Stimulated activated CD4-positive, alpha-beta T cell treated with anti-CD3 and anti-CD28 coated beads, Interleukin-15, amount 100 ng/mL, for 24 hours (primary cell): ENCODE results near the gene PSMC3.

Source experiments
- DNase-seq: peaks from one replicate; pipeline ENCODE4 v3.0.0-alpha.2; 2020

PSMC3 gene

DNA sequence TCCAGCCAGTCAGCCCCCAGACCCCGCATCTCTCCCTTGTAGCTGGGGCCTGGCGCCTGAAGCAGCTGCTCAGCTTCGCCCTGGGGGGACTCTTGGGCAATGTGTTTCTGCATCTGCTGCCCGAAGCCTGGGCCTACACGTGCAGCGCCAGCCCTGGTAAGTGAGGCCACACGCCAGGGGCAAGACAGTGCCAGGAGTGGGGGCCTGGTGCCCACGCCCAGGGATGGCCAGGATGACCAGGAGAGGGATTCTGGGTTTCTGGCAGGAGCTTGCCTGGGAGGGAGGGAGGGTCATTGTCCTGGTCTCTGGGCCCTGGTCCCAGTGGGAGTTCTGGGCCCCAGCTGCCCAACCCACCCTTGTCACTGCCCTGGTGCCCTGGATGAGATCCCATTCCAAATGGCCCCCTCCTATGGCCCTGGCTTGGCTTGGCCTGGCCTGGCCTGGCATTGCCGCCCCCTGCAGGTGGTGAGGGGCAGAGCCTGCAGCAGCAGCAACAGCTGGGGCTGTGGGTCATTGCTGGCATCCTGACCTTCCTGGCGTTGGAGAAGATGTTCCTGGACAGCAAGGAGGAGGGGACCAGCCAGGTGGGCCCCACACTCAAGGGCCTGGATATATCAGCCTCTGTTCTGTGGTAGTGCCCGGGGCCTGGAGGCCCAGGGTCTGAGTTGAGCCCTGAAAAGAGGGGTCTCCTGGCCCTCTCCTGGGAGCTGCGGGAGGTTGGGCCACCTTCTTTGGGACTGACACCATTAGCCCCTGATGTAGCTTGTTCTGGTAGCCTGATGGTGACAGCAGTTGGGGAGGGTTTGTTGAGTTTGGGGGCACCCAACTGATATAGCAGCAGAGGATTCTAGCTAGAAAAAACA, 14.1 kb downstream of the PSMC3 start:
- peak; percentile 75 for DNase-seq

DNA sequence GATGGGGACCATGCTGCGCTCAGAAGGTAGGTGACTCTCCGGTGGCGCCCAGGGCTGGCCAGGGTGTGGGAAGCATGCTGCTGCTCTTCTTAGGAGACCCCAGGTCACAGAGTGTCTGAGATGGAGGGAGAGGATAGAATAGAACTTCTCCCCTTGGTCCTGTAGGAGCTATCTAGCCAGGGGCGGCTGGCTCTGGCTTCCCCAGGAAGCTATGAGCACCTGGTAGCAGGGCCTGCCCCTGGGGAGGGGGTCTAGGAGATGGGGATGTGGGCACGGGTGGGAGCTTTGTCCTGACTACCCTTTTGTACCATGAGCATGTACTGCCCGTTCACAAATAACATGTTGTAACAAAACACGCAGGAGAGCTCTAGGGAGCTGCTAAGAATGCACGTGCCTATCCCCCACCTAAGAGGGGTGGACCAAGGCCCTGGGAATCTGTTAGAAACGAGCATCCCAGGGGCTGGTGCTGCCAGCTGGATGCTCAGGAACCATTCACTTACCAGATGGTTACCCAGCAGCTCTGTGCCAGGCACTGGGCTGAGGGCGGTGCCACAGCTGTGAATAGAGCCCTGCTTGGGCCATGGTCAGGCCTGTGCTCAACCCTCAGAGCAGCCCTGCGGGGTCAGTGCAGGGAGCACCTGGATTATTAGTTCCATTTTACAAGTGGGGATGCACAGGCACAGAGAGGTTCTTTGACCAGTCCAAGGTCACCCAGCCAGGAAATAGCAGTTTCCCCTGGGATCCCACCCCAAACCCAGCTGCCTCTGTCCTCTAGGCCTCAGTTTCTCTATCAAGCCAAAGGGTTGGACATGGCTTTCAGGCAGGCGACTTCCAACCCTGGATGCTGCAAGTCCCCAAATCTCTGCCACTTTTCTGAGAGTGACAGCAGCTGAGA, 15.6 kb downstream of the PSMC3 start:
- DNase-seq: no peak

DNA sequence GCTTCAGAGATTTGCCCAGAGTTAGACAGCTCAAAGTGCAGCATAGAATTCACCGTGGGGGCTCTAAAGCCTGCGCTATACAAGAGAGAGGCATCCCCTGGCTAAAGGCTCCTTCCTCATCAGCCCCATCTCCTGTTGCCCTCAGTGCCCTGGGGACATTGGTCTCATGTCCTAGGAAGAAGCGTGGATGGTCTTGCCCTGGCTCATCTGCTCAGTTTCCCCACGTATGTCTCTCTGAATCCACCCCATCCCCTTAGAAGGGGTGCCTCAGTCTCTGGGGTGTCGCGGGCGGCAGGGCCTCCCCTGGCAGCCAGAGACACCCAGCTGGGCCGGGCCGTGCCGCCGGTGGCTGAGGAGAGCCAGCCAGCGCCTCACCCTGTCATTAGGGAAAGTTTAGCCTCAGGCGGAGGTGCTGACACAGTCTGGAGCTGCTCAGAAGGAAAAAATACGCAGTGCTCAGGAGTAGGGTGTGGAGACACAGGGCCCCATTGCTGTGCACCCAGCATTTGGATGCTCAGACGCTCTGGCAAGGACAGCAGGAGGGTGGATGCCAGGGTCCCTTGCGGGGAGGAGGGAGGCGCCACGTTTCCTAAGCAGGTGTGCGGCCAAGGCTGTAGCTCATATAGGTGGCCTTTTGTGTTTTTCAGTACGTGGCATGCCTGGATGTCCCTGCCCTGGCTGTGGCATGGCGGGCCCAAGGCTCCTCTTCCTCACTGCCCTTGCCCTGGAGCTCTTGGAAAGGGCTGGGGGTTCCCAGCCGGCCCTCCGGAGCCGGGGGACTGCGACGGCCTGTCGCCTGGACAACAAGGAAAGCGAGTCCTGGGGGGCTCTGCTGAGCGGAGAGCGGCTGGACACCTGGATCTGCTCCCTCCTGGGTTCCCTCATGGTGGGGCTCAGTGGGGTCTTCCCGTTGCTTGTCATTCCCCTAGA, 16.5 kb downstream of the PSMC3 start:
- no peak for DNase-seq

DNA sequence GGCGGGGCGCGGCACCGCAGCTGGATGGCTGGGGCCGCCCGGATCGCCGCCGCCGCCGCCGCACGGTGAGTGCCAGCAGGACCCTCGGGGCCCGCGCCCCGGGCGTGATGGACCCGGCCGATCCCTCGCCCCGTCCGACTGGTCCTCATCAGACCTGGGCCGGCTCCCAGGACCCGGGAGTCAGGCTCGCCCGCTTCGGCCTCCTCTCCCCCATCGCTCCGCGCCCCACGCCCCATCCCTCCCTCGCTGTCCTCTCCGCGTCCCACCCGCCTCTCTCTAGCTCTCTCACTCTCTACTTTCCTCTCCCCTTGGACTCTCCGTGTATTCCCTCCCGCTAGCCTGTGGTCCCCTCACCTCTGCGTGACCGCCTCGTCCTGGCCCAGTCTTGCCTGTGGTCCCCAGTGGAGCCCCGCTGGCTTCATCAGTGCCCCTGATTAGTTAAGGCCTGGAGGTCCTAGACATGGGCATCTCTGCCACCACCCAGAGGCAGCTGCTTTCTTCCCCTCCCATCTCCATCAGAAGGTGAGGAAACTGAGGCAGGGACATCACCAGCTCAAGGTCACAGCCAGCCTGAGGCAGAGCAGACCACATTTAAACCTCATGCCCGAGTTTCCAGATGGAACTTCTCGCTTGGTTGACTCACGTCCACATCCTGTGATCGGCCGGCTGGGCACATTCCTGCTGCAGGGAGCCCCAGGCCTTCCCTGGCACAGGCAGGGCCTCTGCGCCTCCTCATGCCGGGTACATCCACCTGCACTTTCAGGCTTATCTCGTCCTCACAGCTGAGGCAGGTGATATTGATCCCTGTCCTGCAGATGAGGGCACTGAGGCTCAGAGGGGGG, 17.4 kb downstream of the PSMC3 start:
- DNase-seq: no peak

DNA sequence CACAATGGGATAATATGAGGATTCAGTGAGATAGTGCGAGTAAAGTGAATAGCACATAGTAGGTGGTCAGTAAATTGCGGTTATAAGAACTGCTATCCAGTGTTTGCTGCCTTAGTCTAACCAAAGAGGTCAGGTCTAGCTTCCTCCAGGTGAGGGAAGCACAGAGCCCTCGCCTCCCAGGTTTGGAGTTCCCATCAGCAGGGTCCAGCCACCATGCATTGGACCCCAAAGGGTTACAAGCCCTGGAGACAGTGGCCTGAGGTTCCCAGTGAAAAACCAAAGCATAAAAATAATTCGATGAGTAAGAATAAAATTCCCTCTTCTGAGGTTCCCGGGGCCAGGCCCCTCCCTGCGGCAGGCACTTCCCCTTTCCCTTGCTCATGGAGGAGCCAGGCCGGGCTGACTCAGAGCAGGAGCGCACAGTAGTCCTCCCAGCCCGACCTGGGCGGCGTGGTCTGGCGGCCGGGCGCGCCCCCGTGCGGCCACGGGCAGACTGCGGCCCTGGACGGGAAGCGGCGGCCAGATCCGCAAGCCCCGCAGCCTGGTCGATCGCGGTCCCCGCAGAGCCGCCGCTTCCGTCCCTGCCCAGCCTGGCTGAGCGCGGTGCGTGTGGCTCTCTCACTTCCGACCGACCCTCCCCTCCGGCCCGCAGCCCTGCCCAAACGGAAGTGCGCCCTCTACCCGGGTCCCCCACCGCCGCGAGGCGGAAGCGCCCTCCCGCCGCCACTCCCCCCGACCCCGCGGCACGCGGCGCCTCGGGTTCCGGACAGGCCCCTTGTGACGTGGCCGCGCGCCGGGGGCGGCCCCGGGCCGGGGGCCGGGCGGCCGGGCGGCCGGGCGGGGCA, 18.3 kb downstream of the PSMC3 start, which contains the start of gene SLC39A13:
Gene SLC39A13, plus strand, starts transcription at position 845 of the 845 bp plus-strand sequence. CDS start 1,505 bp downstream, outside the sequence.
- DNase-seq: peak; percentile 95

DNA sequence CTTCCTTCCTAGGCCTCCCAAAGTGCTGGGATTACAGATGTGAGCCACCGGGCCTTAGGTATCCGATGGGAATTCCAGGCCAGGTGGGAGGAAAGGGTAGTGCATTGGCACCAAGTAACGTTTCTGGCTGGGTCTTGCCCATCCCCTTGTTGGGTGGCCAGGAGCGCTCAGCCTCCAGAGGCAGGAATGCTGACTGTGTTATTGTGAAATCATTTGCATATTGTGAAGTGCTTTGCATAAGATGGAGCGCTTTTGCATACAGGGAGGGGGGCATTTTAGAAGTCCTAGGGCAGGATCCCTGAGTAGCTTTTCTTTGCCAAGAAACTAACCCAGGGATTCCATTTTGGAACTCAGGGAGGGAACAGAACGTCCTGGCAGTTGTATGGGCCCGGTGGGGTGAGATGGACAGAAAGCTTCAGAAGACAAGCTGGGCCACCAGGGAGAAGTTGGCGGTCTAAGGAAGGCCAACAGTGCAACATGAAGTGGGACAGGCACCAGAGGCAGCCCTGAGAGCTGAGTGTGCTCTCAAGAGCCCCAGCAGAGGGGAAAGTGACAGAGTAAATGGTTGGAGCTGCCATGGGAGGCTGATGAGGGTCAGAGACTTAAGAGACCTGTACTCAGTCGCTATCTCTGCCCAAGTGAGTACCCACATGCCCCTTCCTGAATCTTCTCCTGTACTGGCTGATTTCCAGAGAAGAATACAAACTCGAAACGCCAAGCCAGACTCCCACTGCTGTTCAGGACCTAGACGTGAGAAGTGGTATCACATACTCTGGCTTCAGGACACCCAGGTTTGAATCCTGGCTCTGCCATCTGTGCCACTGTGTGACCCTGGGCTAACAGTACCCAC, 19.1 kb downstream of the PSMC3 start:
- DNase-seq: no peak

DNA sequence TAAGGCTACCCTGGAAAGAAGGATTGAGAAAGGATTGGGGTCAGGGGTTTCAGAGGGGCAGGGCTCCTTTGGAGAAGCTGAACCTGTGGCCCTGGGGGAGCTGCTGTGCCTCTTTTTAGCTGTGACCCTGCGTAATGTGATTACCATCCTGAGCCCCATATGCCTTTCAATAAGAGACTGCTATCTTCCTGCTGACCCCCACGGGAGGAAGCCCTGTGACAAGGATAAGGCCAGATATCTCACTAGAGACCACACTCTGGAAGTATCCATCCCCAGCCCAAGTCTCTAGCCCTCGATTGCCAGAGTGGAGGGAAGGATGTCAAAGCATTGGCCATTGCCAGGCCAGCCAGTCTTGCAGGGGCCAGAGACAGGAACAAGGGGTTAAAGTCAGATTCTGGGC, 22.7 kb downstream of the PSMC3 start:
- no peak for DNase-seq

DNA sequence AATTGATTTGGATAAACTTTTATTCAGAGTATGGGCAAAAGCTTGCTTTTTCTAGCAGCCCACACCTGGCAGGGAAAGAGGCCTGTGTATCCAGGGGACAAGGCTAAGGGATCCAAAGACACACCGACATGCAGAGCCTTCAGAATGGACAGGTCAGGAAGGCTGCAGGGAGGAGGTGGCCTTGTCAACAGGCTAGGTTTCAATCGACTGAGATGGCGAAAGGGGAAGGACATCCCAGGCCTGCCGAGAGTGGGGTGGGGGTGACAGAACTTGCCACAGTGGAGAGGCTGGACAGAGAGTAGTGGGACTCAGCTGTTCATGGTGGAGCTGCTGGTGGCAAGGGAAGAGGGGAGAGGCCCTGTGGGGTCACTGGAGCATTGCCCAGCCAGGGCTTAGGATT, 23.1 kb downstream of the PSMC3 start:
- DNase-seq: no peak

DNA sequence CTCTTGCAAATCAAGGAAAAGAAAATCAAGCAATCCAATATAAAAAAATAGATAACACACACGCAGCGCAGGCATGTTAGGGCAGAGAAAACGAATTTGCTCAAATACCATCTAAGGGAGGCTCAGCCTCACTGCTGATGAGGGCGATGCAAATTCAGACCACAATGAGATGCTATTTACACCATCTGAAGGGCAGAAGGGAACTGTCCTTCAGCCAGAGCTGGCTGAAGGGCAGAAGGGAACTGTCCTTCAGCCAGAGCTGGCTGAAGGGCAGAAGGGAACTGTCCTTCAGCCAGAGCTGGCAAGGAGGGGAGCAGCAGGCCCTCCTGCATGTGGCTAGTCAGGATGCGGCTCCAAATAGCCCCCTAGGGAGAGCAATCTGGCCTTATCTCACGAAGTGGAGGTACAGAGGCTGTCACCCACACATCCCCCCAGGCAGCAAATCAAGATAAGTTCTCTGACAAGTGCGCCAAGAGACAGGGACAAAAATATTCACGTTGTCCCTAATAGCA, 25.4 kb downstream of the PSMC3 start:
- no peak for DNase-seq

DNA sequence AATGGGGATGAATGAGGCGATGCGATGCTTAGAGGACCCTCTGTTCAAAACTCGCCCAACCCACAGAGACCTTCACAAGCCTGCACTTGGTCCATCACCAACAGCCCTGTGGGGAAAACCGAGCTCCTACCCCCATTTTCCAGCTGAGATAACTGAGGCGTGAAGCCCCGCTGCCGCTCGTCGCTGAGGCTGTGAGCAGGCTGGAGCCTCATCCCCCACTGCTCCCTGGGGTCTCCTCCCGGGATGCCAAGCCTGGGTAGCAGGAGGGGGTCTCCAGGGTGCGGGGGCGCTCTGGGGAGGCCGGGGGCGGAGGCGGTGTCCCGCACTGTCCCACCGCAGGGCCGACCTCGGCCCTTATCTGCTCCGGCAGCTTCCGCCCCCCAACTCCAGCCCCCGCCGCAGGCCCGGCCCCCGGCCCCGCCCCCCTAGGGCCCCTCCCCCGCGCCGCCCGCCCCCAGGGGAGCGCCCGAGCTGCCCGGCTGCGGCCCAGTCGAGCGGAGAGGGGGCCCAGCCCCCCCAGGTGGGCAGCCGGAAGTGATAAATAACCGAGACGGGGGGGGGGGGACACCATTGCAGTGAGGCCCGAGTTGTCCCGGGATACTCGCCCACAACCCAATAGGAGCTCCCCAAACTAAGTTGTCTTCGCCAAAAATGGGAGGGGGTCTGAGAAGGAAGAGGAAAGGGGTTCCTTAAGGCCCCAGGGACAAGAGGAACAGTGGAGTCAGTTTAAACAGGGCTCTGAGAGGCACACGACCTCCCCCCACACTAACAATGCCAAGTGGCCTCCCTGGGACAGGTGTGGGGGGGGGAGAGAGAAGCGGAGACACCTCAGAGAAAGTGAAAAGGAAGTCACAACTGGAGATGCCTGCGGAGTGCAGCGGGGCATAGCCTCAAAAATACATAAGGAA, 26.1 kb downstream of the PSMC3 start:
- DNase-seq: no peak

DNA sequence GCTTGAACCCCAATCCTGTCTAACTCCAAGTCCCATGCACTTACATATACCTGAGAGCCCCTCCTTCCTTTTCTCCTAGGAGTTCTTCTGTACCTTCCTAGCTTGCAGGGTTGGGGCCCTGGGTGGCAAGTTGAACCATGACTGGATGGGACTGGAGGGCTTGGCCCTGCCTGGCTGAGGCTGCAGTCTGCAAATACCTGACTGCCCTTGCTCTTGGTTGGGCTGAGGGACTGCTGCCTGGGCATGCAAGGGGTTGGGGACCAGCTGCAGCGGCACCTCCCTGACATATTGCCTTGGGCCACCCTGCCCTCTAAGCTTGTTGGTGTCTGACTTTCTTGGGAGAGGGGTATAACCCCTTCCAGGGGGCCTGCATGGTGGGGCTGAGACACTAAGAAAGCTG, 27.7 kb downstream of the PSMC3 start:
- no peak for DNase-seq

DNA sequence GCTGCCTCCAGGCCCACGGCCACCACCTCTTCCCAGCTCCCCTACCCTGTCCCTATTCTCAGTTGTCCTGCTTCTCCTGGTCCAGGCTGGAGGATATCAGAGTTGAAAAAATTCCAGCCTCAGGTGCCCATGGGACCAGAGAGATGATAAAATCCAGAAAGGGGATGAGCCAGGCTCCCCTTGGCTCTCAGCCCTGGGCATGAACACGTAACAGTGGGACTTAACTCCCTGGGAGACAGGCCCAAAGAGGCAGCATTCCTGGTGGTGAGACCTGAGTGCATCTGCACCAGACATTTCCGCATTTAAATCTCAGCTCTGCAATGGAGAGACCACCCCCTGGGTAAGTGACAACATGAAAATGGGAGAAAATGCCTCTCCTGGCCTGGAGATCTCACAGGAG, 28.2 kb downstream of the PSMC3 start:
- no peak for DNase-seq

DNA sequence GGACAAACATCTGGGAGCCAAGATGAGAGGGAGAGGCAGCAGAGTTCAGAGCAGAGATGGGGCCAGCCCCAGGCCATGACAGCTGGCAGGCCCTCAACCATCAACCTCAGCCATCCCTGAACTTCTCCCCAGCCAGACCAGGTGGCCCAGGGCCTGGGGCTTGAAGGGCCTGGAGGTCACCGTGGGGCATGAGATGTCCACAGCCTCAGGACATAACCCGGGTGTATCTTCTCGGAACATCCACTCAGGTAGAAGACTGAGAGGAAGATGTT, 30.3 kb downstream of the PSMC3 start:
- no peak for DNase-seq

DNA sequence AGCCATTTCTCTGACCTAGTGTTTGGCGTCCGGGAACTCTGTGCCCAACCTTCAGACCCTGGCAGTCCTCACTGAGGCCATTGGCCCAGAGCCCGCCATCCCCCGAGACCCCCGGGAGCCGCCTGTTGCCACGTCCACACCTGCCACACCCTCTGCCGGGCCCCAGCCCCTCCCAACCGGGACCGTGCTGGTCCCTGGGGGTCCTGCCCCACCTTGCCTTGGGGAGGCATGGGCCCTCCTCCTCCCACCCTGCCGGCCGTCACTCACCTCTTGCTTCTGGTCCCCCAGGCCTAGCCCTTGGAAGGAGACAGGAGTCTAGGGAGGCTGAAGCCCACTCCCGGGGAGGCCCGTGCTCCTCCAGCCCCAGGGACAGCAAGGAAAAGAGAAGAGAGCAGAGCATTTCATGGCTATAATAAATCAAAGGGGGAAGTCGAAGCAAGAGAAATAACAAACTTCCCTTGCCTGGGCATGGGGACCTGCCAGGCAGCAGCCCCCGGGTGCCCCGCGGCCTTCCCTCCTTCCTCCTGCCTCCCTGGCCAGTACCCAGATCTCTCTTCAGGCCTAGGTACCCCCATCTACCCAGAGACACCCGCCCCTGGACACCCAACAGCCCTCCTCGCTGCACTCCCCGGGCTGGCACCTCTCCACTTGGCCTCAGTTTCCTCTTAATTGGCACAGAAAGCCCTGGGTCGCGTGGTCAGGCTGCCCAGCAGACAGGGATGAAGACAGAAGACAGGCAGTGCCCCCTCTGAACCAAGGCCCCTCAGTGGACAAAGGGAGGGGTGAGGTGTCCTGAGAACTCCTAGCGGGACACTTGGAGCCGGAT, 30.8 kb downstream of the PSMC3 start:
- no peak for DNase-seq

DNA sequence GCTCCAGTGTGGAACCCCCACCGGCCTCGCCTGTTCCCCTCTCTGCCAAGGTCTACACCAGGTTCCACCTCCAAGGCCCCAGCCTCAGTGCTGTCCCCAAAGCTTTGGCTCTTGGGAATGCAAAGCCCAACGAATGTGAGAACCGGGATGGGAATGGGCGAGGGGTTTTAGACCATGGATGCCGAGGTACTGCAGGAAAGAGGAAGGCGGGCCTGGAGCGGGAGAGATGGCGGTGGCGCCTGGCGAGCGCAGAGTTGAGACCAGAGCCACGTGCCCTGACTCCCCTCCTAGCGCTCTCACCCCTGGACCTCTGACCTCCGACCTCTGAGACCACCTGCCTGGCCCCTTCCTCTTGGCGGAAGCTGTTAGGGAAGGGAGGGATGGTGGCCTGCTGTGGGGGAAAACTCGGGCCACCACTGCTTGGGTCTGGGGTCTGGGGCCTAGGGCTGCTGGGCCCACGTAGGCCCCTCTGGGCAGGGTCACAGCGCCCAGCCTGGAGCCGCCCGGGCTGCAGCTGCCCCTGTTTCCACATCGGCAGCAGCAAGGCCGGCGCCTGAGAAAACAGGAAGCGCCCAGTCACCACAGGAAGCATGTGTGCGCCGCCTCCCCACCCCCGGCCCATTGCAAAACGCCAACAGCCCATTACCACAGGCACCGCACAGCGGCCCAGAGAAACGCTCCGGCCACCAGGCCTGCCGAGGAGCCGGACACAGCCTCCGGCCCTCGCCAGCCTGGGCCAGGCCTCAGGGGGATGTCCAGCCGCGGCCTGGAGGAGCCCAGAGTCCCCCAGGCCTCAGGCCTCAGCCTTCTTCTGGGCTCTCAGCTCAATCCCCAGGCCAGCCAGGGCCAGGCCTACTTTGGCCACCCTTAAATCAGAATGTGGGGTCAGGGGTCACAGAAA, 31.7 kb downstream of the PSMC3 start:
- DNase-seq: peak; percentile 73

DNA sequence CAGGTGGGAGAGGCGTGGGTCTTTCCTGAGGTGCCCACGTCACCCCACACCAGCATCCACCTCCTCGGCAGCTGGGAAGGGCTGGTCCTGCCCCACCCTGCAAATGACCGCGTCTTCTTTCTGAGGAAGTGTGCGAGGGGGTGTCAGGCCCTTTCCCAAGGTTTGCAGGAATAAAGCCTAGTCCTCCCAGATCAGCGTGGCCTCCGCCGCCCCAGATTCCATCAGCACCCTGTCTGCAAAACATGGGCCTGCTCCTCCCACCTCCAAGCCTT, 32.3 kb downstream of the PSMC3 start:
- DNase-seq: no peak
